Cardiac muscle cell (in vitro differentiated cells and primary cell): ENCODE data around the gene BCORL1. TPM values are rescaled to one million over a fixed set of nuclear protein-coding genes. Genes with fewer than 3 reads are reported as not detected.

Experiments used
- DNase-seq, 2 donors: peaks; one replicate each; pipeline versions ENCODE4 v3.0.0 to v3.0.0-alpha.2; 2010 to 2017; ENCODE audit warnings: low read depth in 1 of 2, low spot score in 1 of 2
- H3K27ac ChIP-seq: fragments of 200-600 bp; sonication (generic); 2 replicates; pipeline ENCODE4 v1.5.1; 2016
- H3K27me3 ChIP-seq: fragments of 200-600 bp; sonication (generic); 2 replicates; pipeline ENCODE4 v1.6.0; 2016; ENCODE audit warnings: control low read depth
- H3K36me3 ChIP-seq: fragments of 200-600 bp; sonication (generic); 2 replicates; pipeline ENCODE4 v1.5.1; 2016; ENCODE audit warnings: control low read depth
- H3K4me1 ChIP-seq: fragments of 200-600 bp; sonication (generic); 2 replicates; pipeline ENCODE4 v1.8.1; 2017; ENCODE audit warnings: low read depth, mild to moderate bottlenecking, mixed run types
- H3K4me3 ChIP-seq: fragments of 200-600 bp; sonication (generic); 2 replicates; pipeline ENCODE4 v1.5.1; 2016; ENCODE audit warnings: mild to moderate bottlenecking
- H3K9me3 ChIP-seq: fragments of 200-600 bp; sonication (generic); 2 replicates; pipeline ENCODE4 v1.5.1; 2017; ENCODE audit warnings: low read depth, mild to moderate bottlenecking, control low read depth
- CTCF ChIP-seq: IDR thresholded peaks from 2 replicates; pipeline ENCODE4 v1.5.1; 2012; ENCODE audit warnings: low read depth, mild to moderate bottlenecking, low read length
- polyA plus RNA-seq: library from polyadenylated mRNA; unstranded; fragments of >200 nt; fragmentation: Nextera tagmentation; extraction: Ambion mirVana; gene quantifications from 2 replicates; pipeline ENCODE4 v1.2.1, GENCODE V29; 2016
- total RNA-seq: library from RNA; depleted of rRNA; stranded (reverse); fragments of >200 nt; gene quantifications from 2 replicates; pipeline ENCODE4 v1.2.3, GENCODE V29; 2016

The BCORL1 gene
- total and polyA plus RNA-seq, 2 experiments from 2014 or later: 8.7 to 10.7 TPM

GRCh38 chrX:130032552-130032951 lies 50.1 kb downstream of the BCORL1 start:
- TF ChIP-seq CTCF: no peak
- no peaks in the 10 kb centered on the region for H3K9me3 ChIP-seq
- no peaks in the 10 kb centered on the region for H3K4me1 ChIP-seq
- no peaks in the 10 kb centered on the region for H3K27me3 ChIP-seq
- no peak overlapping the region for H3K4me3 ChIP-seq
- no peak for DNase-seq
- no peaks in the 10 kb centered on the region for H3K36me3 ChIP-seq
- no peak overlapping the region for H3K27ac ChIP-seq

GRCh38 chrX:130034178-130034577 lies 51.7 kb downstream of the BCORL1 start:
- Histone ChIP-seq H3K9me3 (no peaks in the 10 kb centered on the region), H3K4me1 (no peaks in the 10 kb centered on the region), H3K27ac (no peak overlapping the region), H3K36me3 (no peaks in the 10 kb centered on the region), H3K4me3 (no peak overlapping the region), H3K27me3 (no peaks in the 10 kb centered on the region)
- TF ChIP-seq CTCF: no peak
- DNase-seq: no peak

- Histone ChIP-seq H3K36me3 (no peaks in the 10 kb centered on the region), H3K4me1 (no peaks in the 10 kb centered on the region)
- peak in 1 of 2 donors; percentile 10 for DNase-seq
These were observed 57.4 kb downstream of the BCORL1 start for GRCh38 chrX:130039847-130040246.

GRCh38 chrX:130047416-130047815 lies 65.0 kb downstream of the BCORL1 start:
- DNase-seq: no peak
- Histone ChIP-seq H3K36me3 (peaks cover 6% of the 10 kb centered on the region), H3K27me3 (no peaks in the 10 kb centered on the region), H3K9me3 (no peaks in the 10 kb centered on the region), H3K4me3 (no peak overlapping the region), H3K4me1 (no peaks in the 10 kb centered on the region), H3K27ac (no peak overlapping the region)
- TF ChIP-seq CTCF: no peak

More at GRCh38 chrX:130039847-130040246, 57.4 kb downstream of the BCORL1 start:
- H3K4me3 ChIP-seq: no peak overlapping the region
- no peaks in the 10 kb centered on the region for H3K27me3 ChIP-seq
- H3K27ac ChIP-seq: no peak overlapping the region
- no peaks in the 10 kb centered on the region for H3K9me3 ChIP-seq
- no peak for TF ChIP-seq CTCF

GRCh38 chrX:130048686-130049222 lies 66.3 kb downstream of the BCORL1 start:
- H3K4me3 ChIP-seq: no peak overlapping the region
- TF ChIP-seq CTCF: no peak
- no peak overlapping the region for H3K27ac ChIP-seq
- no peak for DNase-seq
- no peaks in the 10 kb centered on the region for H3K27me3 ChIP-seq
- peaks cover 7% of the 10 kb centered on the region for H3K36me3 ChIP-seq
- H3K4me1 ChIP-seq: no peaks in the 10 kb centered on the region
- no peaks in the 10 kb centered on the region for H3K9me3 ChIP-seq
